Ovary (tissue), 3 donors: Measurements from ENCODE around the gene GRB14.

ENCODE experiments used
- EP300 ChIP-seq: sonication (generic); formaldehyde crosslinking; IDR thresholded peaks from one replicate; pipeline ENCODE4 v1.6.1; 2017; ENCODE audit warnings: antibody characterized with exemption
- TF ChIP-seq, protein P1 (sequence below), 3 donors: fragments of 450-650 bp in 2 of 3; fragments of 200-600 bp in 1 of 3; IDR thresholded peaks; one replicate each; pipeline versions ENCODE4 v1.5.1 to v1.8.0; 2016 to 2022; ENCODE audit warnings: antibody characterized with exemption in 3 of 3, mild to moderate bottlenecking in 1 of 3
- donor health status: DM: no; HTN: no; CAD: no.

DNA sequence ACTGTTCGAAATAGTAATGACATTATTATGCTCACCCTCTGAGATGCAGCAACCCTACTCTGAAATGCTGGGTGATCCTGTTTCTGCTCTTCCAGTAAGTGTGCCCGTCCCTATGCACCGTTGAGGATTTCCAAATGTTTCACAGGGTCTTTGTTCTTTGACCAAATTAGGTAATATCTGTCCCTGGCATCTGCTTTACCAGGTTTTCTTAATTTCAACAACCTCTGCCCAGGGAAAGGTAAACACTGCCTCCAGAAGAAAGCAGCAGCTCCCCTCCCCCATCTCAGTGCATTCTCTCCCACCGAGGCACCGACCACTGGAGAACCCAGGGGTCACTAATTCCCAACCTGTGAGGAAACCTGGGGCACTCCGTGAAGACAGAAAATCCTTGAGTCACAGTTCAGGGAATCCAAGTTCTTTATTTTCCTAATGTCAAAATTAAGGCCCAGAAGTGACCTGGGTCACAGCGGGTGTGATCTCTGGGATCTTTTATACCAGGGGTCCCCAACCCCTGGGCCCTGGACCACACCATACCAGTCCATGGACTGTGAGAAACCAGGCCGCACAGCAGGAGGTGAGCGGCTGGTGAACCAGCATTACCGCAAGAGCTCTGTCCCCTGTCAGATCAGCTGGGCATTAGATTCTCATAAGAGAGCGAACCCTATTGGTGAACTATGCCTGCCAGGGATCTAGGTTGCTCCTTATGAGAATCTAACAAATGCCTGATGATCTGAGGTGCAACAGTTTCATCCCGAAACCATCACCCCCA, 1.2 kb upstream of the GRB14 start:
- TF ChIP-seq EP300: no peak
- TF ChIP-seq, protein P1, sequence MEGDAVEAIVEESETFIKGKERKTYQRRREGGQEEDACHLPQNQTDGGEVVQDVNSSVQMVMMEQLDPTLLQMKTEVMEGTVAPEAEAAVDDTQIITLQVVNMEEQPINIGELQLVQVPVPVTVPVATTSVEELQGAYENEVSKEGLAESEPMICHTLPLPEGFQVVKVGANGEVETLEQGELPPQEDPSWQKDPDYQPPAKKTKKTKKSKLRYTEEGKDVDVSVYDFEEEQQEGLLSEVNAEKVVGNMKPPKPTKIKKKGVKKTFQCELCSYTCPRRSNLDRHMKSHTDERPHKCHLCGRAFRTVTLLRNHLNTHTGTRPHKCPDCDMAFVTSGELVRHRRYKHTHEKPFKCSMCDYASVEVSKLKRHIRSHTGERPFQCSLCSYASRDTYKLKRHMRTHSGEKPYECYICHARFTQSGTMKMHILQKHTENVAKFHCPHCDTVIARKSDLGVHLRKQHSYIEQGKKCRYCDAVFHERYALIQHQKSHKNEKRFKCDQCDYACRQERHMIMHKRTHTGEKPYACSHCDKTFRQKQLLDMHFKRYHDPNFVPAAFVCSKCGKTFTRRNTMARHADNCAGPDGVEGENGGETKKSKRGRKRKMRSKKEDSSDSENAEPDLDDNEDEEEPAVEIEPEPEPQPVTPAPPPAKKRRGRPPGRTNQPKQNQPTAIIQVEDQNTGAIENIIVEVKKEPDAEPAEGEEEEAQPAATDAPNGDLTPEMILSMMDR (IDR thresholded peaks at IDR 0.05): no peak
